NT2/D1 (cell line): ENCODE data around the gene SCN10A.

ENCODE experiments used
- YY1 ChIP-seq: IDR thresholded peaks from 2 replicates; pipeline ENCODE4 v1.6.1; 2011; ENCODE audit not compliant: insufficient read length, insufficient read depth
- ZNF274 ChIP-seq: IDR thresholded peaks from 2 replicates; pipeline ENCODE4 v1.6.1; 2011; ENCODE audit warnings: mild to moderate bottlenecking, low read depth, low read length

GRCh38 chr3:38653685-38654537 is 162.1 kb downstream of the SCN10A start:
- TF ChIP-seq YY1: no peak
- no peak for TF ChIP-seq ZNF274
